HCT116 (cell line): Measurements from ENCODE around the gene CCDC40. TPM values are rescaled to one million over a fixed set of nuclear protein-coding genes. Genes with fewer than 3 reads are reported as not detected.

Experiments used
- ATAC-seq: fragments of 200-7000 bp; cut with Tn5 transposase; 2 replicates; pipeline ENCODE4 v1.9.1; 2020; ENCODE audit warnings: mild to moderate bottlenecking, moderate library complexity
- BruUV-seq: library from RNA; stranded (reverse); fragments of 400-500 nt; replicated peaks from 2 replicates; lab custom pipeline; 2021; lab: Mats Ljungman, UMichigan
- CTCF ChIA-PET: fragments of 300-600 bp; sonication (Branson Sonifier 250); formaldehyde crosslinking; loops from one replicate; lab custom pipeline; 2021; ENCODE audit warnings: antibody characterized with exemption; lab: Charles Lee
- POLR2A ChIA-PET: fragments of 300-600, 350-600 bp; sonication (Branson Sonifier 250); formaldehyde crosslinking; loops from one replicate; lab custom pipeline; 2021; ENCODE audit warnings: antibody characterized with exemption; lab: Charles Lee
- RAD21 ChIA-PET, 2 experiments: fragments of 300-600 bp; sonication (Branson Sonifier 250); formaldehyde crosslinking; loops; one replicate each; lab custom pipeline; 2023; ENCODE audit warnings: low total read pairs in 2 of 2; ENCODE audit not compliant: uncharacterized antibody in 2 of 2, unreplicated experiment in 2 of 2, low non-redundant PET in 1 of 2; lab: Charles Lee
- DNase-seq: peaks from one replicate; pipeline ENCODE4 v3.0.0-alpha.2; 2010; ENCODE audit warnings: low read depth, low spot score
- H2AFZ ChIP-seq: fragments of 200-600 bp; shearing (Covaris generic), sonication (generic); 2 replicates; pipeline ENCODE4 v1.6.1; 2017; ENCODE audit warnings: low read depth, mixed run types, mixed read lengths, antibody characterized with exemption, low read length; ENCODE audit not compliant: poor library complexity, severe bottlenecking
- H3K27ac ChIP-seq: 2 replicates; pipeline ENCODE4 v1.5.1; 2012; ENCODE audit warnings: low read depth, low read length
- H3K27me3 ChIP-seq: fragments of 200-600 bp; sonication (generic); 2 replicates; pipeline ENCODE4 v1.6.1; 2016; ENCODE audit warnings: mixed run types, low read length, mixed read lengths; ENCODE audit not compliant: insufficient read depth
- H3K36me3 ChIP-seq, 2 experiments: fragments of 200-500 bp in 1 of 2; fragments of 200-600 bp in 1 of 2; sonication (Bioruptor generic) in 1 of 2; sonication (generic) in 1 of 2; 2 replicates each; pipeline versions ENCODE4 v1.5.1 to v1.6.1; 2014 to 2016; ENCODE audit warnings: low read length in 2 of 2, inconsistent platforms in 1 of 2, mixed read lengths in 1 of 2, mixed run types in 1 of 2; ENCODE audit not compliant: insufficient read depth in 2 of 2, control insufficient read depth in 1 of 2
- H3K4me1 ChIP-seq, 2 experiments: fragments of 200-600 bp in 1 of 2; sonication (generic) in 1 of 2; 2 replicates each; pipeline versions ENCODE4 v1.5.1 to v1.6.1; 2012 to 2017; ENCODE audit warnings: low read length in 2 of 2, inconsistent platforms in 1 of 2, mild to moderate bottlenecking in 1 of 2, mixed read lengths in 1 of 2, mixed run types in 1 of 2, moderate library complexity in 1 of 2; ENCODE audit not compliant: insufficient read depth in 2 of 2, control insufficient read depth in 1 of 2
- H3K4me2 ChIP-seq: fragments of 200-600 bp; sonication (generic); 2 replicates; pipeline ENCODE4 v1.6.1; 2017; ENCODE audit warnings: mixed run types, low read length, mixed read lengths
- H3K4me3 ChIP-seq, 2 experiments: fragments of 200-600 bp in 1 of 2; sonication (generic) in 1 of 2; replicated peaks in 1 of 2; 2 replicates each; pipeline ENCODE4 v1.5.1; 2011 to 2016; ENCODE audit warnings: low read length in 2 of 2, control low read depth in 1 of 2, low read depth in 1 of 2, mild to moderate bottlenecking in 1 of 2, mixed read lengths in 1 of 2, mixed run types in 1 of 2
- H3K79me2 ChIP-seq: fragments of 200-600 bp; sonication (generic); 2 replicates; pipeline ENCODE4 v1.6.1; 2017; ENCODE audit warnings: mild to moderate bottlenecking, mixed run types, low read length, moderate library complexity, mixed read lengths; ENCODE audit not compliant: insufficient read depth
- H3K9ac ChIP-seq: fragments of 200-600 bp; sonication (generic); 2 replicates; pipeline ENCODE4 v1.6.1; 2016; ENCODE audit warnings: low read length, mixed read lengths
- H3K9me2 ChIP-seq: fragments of 200-600 bp; sonication (generic), shearing (Covaris generic); 2 replicates; pipeline ENCODE4 v1.6.1; 2017; ENCODE audit warnings: mixed run types, mild to moderate bottlenecking, moderate library complexity; ENCODE audit not compliant: insufficient read depth
- H3K9me3 ChIP-seq, 2 experiments: fragments of 200-500 bp in 1 of 2; fragments of 200-600 bp in 1 of 2; sonication (Bioruptor generic) in 1 of 2; sonication (generic) in 1 of 2; 2 replicates each; pipeline ENCODE4 v1.6.1; 2014 to 2017; ENCODE audit warnings: low read length in 2 of 2, mixed read lengths in 2 of 2, inconsistent platforms in 1 of 2, low read depth in 1 of 2, mild to moderate bottlenecking in 1 of 2, mixed run types in 1 of 2, moderate library complexity in 1 of 2; ENCODE audit not compliant: control insufficient read depth in 1 of 2, insufficient read depth in 1 of 2
- H4K20me1 ChIP-seq: fragments of 200-600 bp; sonication (generic), shearing (Covaris generic); 2 replicates; pipeline ENCODE4 v1.6.1; 2017; ENCODE audit warnings: mixed run types, mild to moderate bottlenecking, moderate library complexity; ENCODE audit not compliant: insufficient read depth
- ATF3 ChIP-seq: IDR thresholded peaks from 2 replicates; pipeline ENCODE4 v1.6.1; 2012
- CBX3 ChIP-seq: IDR thresholded peaks from 2 replicates; pipeline ENCODE4 v1.6.1; 2012; ENCODE audit warnings: low read depth
- CEBPB ChIP-seq: IDR thresholded peaks from 2 replicates; pipeline ENCODE4 v1.6.1; 2012; ENCODE audit warnings: low read depth
- CTCF ChIP-seq, 3 experiments: fragments of 200-600 bp in 1 of 3; sonication (generic) in 1 of 3; IDR thresholded peaks in 2 of 3; conservative IDR thresholded peaks in 1 of 3; 2 replicates each; pipeline ENCODE4 v1.5.1; 2012 to 2017; ENCODE audit warnings: low read depth in 2 of 3, low read length in 2 of 3, antibody characterized with exemption in 1 of 3, borderline replicate concordance in 1 of 3, control low read depth in 1 of 3, mild to moderate bottlenecking in 1 of 3, mixed read lengths in 1 of 3, mixed run types in 1 of 3, moderate library complexity in 1 of 3; ENCODE audit not compliant: insufficient read depth in 1 of 3
- EZH2 ChIP-seq: fragments of 200-600 bp; sonication (generic); IDR thresholded peaks from 2 replicates; pipeline ENCODE4 v1.6.1; 2017; ENCODE audit warnings: antibody characterized with exemption, mixed run types
- FOSL1 ChIP-seq: IDR thresholded peaks from 2 replicates; pipeline ENCODE4 v1.6.1; 2012; ENCODE audit warnings: low read depth
- JUND ChIP-seq: IDR thresholded peaks from 2 replicates; pipeline ENCODE4 v1.6.1; 2012
- POLR2A ChIP-seq: IDR thresholded peaks from 2 replicates; pipeline ENCODE4 v1.7.0; 2011; ENCODE audit warnings: borderline replicate concordance; ENCODE audit not compliant: insufficient read depth, insufficient read length; ENCODE audit errors: extremely low read depth
- POLR2AphosphoS5 ChIP-seq: IDR thresholded peaks from 2 replicates; pipeline ENCODE4 v1.6.1; 2011; ENCODE audit warnings: mild to moderate bottlenecking, low read depth, low read length, moderate library complexity
- RAD21 ChIP-seq: IDR thresholded peaks from 2 replicates; pipeline ENCODE4 v1.6.1; 2012; ENCODE audit warnings: low read depth, mild to moderate bottlenecking
- SIN3A ChIP-seq: IDR thresholded peaks from 2 replicates; pipeline ENCODE4 v1.6.1; 2012; ENCODE audit warnings: low read depth
- TCF7L2 ChIP-seq: IDR thresholded peaks from 2 replicates; pipeline ENCODE4 v1.7.0; 2011; ENCODE audit warnings: borderline replicate concordance, inconsistent platforms; ENCODE audit not compliant: insufficient read depth, insufficient read length; ENCODE audit errors: extremely low read depth
- YY1 ChIP-seq: IDR thresholded peaks from 2 replicates; pipeline ENCODE4 v1.6.1; 2011; ENCODE audit warnings: low read length, low read depth, moderate library complexity, mild to moderate bottlenecking; ENCODE audit not compliant: insufficient replicate concordance; ENCODE audit errors: extremely low read depth
- ZFX ChIP-seq: fragments of 450-650 bp; IDR thresholded peaks from 2 replicates; pipeline ENCODE4 v1.6.1; 2017
- intact Hi-C: fragments of 100-400 bp; cut with micrococcal nuclease; formaldehyde crosslinking; loops from 2 replicates; pipeline ENCODE4 v1.10.0; 2022
- total RNA-seq: library from RNA; stranded (reverse); gene quantifications from one replicate; pipeline ENCODE4 v1.2.1, GENCODE V29; 2021; ENCODE audit not compliant: unreplicated experiment
- TF ChIP-seq, protein P1 (sequence below): IDR thresholded peaks from 2 replicates; pipeline ENCODE4 v1.6.1; 2012

CCDC40 gene
- total RNA-seq, 1 experiment from 2014 or later, result 10.3 TPM

GRCh38 chr17:80000981-80001775 lies 35.3 kb upstream of the CCDC40 start:
- ATAC-seq (no peak), DNase-seq (no peak)
- Histone ChIP-seq H2AFZ (no peak overlapping the region), H3K79me2 (no peaks in the 10 kb centered on the region), H3K27me3 (no peaks in the 10 kb centered on the region), H3K9me3 (no peaks in the 10 kb centered on the region), H3K4me2 (no peak overlapping the region), H3K27ac (no peak overlapping the region), H3K9ac (no peak overlapping the region), H3K36me3 (no peaks in the 10 kb centered on the region), H3K4me1 (peaks cover 7% of the 10 kb centered on the region in 2 experiments), H3K9me2 (no peaks in the 10 kb centered on the region), H3K4me3 (no peak overlapping the region), H4K20me1 (no peaks in the 10 kb centered on the region)
- ChIA-PET RAD21 (no interaction called here), POLR2A (no interaction called here), CTCF (interaction anchor here (0.9 kb wide), 1 partner anchor 100 kb away, joined by 3 read pairs; the partner anchor contains the start of gene GAA)
- TF ChIP-seq YY1 (no peak), ZFX (no peak), EZH2 (no peak), TCF7L2 (no peak), SIN3A (no peak), JUND (no peak), ATF3 (no peak), CBX3 (no peak), POLR2AphosphoS5 (no peak)
- BruUV-seq, result no TSS peak
- intact Hi-C loops, result no loop called here

GRCh38 chr17:80002070-80002641 lies 34.3 kb upstream of the CCDC40 start:
- ChIA-PET CTCF (interaction anchor here (0.6 kb wide), 1 partner anchor 986 kb away, joined by 3 read pairs; no protein-coding TSS in a partner anchor), POLR2A (no interaction called here), RAD21 (no interaction called here)
- Histone ChIP-seq H2AFZ (no peak overlapping the region), H3K4me3 (no peak overlapping the region), H3K27ac (no peak overlapping the region), H4K20me1 (no peaks in the 10 kb centered on the region), H3K4me2 (no peak overlapping the region), H3K9me3 (no peaks in the 10 kb centered on the region), H3K4me1 (peaks cover 10 to 11% of the 10 kb centered on the region in 2 experiments), H3K79me2 (no peaks in the 10 kb centered on the region), H3K9me2 (no peaks in the 10 kb centered on the region), H3K36me3 (no peaks in the 10 kb centered on the region), H3K27me3 (no peaks in the 10 kb centered on the region), H3K9ac (no peak overlapping the region)
- no TSS peak for BruUV-seq
- DNase-seq, result no peak
- intact Hi-C loops, result no loop called here
- no peak for ATAC-seq
- no peak for TF ChIP-seq CTCF (IDR thresholded peaks at IDR 0.05 in 2 of 3, conservative IDR thresholded peaks at IDR 0.05 in 1 of 3; ENCODE audit: borderline replicate concordance in 1 of 3, insufficient read depth in 1 of 3, low read depth in 2 of 3, low read length in 2 of 3)
- TF ChIP-seq RAD21, result no peak
- no peak for TF ChIP-seq POLR2A
- TF ChIP-seq ATF3, result no peak
- TF ChIP-seq JUND, result no peak
- TF ChIP-seq POLR2AphosphoS5, result no peak
- TF ChIP-seq FOSL1, result no peak
- TF ChIP-seq YY1, result no peak
- TF ChIP-seq CEBPB, result no peak
- TF ChIP-seq, protein P1, sequence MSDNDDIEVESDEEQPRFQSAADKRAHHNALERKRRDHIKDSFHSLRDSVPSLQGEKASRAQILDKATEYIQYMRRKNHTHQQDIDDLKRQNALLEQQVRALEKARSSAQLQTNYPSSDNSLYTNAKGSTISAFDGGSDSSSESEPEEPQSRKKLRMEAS, result no peak
